Measurements from ENCODE around the gene ARHGAP10.
"Not testable (repeated sequence)": the region's sequence is repeated elsewhere in the genome, so short reads cannot be mapped to it uniquely, and the experiment has no call there.

Gene ARHGAP10

GRCh38 chr4:147960971-147961370 is 229.1 kb downstream of the ARHGAP10 start:
- DNase-seq = no peak

- DNase-seq = no peak
These were observed 232.0 kb downstream of the ARHGAP10 start for GRCh38 chr4:147963839-147964238.

GRCh38 chr4:147964266-147964880 is 232.5 kb downstream of the ARHGAP10 start:
- DNase-seq = no peak

- DNase-seq = no peak
These were observed 233.2 kb downstream of the ARHGAP10 start for GRCh38 chr4:147965056-147965455.

GRCh38 chr4:147965873-147966272 is 234.0 kb downstream of the ARHGAP10 start:
- DNase-seq = no peak

- DNase-seq = no peak
These were observed 236.8 kb downstream of the ARHGAP10 start for GRCh38 chr4:147968641-147969040.

- no peak for DNase-seq
These were observed 237.9 kb downstream of the ARHGAP10 start for GRCh38 chr4:147969573-147970385.

- DNase-seq = no peak
These were observed 239.2 kb downstream of the ARHGAP10 start for GRCh38 chr4:147971116-147971515.

- DNase-seq = no peak
These were observed 243.4 kb downstream of the ARHGAP10 start for GRCh38 chr4:147975325-147975724.

GRCh38 chr4:147975933-147976928 is 244.3 kb downstream of the ARHGAP10 start:
- no peak for DNase-seq

GRCh38 chr4:147980586-147980985 is 248.7 kb downstream of the ARHGAP10 start:
- no peak for DNase-seq

- no peak for DNase-seq
These were observed 249.4 kb downstream of the ARHGAP10 start for GRCh38 chr4:147981305-147981704.

GRCh38 chr4:147984065-147984777 is 252.3 kb downstream of the ARHGAP10 start:
- DNase-seq = peak; percentile 19 to 34

GRCh38 chr4:147984778-147985138 is 252.9 kb downstream of the ARHGAP10 start:
- DNase-seq = no peak

GRCh38 chr4:147985376-147985775 is 253.5 kb downstream of the ARHGAP10 start:
- DNase-seq = no peak

GRCh38 chr4:147987252-147987651 is 255.4 kb downstream of the ARHGAP10 start:
- no peak for DNase-seq

- no peak for DNase-seq
These were observed 259.8 kb downstream of the ARHGAP10 start for GRCh38 chr4:147991543-147992283.

GRCh38 chr4:147994076-147994475 is 262.2 kb downstream of the ARHGAP10 start:
- no peak for DNase-seq

- DNase-seq = no peak
These were observed 262.9 kb downstream of the ARHGAP10 start for GRCh38 chr4:147994491-147995385.

- DNase-seq = no peak
These were observed 265.0 kb downstream of the ARHGAP10 start for GRCh38 chr4:147996859-147997258.

- not testable (repeated sequence) for DNase-seq
These were observed 268.1 kb downstream of the ARHGAP10 start for GRCh38 chr4:148000038-148000437.
